Activated CD8-positive, alpha-beta T cell treated with anti-CD3 and anti-CD28 coated beads, Interleukin-2, amount 10 ng/mL, durations not matched to agents 7 days and 5 days (primary cell): Measurements from ENCODE around the gene RNF213. TPM values are rescaled to one million over a fixed set of nuclear protein-coding genes. Genes with fewer than 3 reads are reported as not detected.
A peak's percentile ranks its signal among the peaks of the same experiment; 100 is the strongest.
"Not testable (repeated sequence)": the region's sequence is repeated elsewhere in the genome, so short reads cannot be mapped to it uniquely, and the experiment has no call there.

Experiments
- ATAC-seq: fragments of 150-1000 bp; cut with Tn5 transposase; one replicate; pipeline ENCODE4 v1.10.0; 2021; ENCODE audit warnings: moderate library complexity
- CTCF ChIA-PET: fragments of 350-600 bp; sonication (Branson Sonifier 250); formaldehyde crosslinking; loops from one replicate; lab custom pipeline; 2021; ENCODE audit warnings: antibody characterized with exemption; lab: Charles Lee
- POLR2A ChIA-PET: fragments of 350-600 bp; sonication (Branson Sonifier 250); formaldehyde crosslinking; loops from one replicate; lab custom pipeline; 2021; ENCODE audit warnings: antibody characterized with exemption; lab: Charles Lee
- DNase-seq: peaks from one replicate; pipeline ENCODE4 v3.0.0-alpha.2; 2020
- H3K27ac Mint-ChIP-seq: one replicate; pipeline ENCODE4 v1.8.0; 2021; ENCODE audit warnings: mild to moderate bottlenecking, mixed read lengths
- H3K27me3 Mint-ChIP-seq: one replicate; pipeline ENCODE4 v1.8.0; 2021; ENCODE audit warnings: low read depth, mixed read lengths
- H3K36me3 Mint-ChIP-seq: one replicate; pipeline ENCODE4 v1.8.0; 2021; ENCODE audit warnings: low read depth, mixed read lengths
- H3K4me1 Mint-ChIP-seq: one replicate; pipeline ENCODE4 v1.8.0; 2021; ENCODE audit warnings: low read depth, mixed read lengths
- H3K4me3 Mint-ChIP-seq: one replicate; pipeline ENCODE4 v1.8.0; 2021; ENCODE audit warnings: mild to moderate bottlenecking, mixed read lengths
- H3K9me3 Mint-ChIP-seq: one replicate; pipeline ENCODE4 v1.8.0; 2022; ENCODE audit warnings: mixed read lengths; ENCODE audit not compliant: insufficient read depth
- total RNA-seq, 2 experiments: library from RNA; stranded (reverse); gene quantifications; one replicate each; pipeline ENCODE4 v1.2.3, GENCODE V29; 2021

RNF213 gene
- total RNA-seq, 2 experiments from 2014 or later, result 438 to 455 TPM

DNA sequence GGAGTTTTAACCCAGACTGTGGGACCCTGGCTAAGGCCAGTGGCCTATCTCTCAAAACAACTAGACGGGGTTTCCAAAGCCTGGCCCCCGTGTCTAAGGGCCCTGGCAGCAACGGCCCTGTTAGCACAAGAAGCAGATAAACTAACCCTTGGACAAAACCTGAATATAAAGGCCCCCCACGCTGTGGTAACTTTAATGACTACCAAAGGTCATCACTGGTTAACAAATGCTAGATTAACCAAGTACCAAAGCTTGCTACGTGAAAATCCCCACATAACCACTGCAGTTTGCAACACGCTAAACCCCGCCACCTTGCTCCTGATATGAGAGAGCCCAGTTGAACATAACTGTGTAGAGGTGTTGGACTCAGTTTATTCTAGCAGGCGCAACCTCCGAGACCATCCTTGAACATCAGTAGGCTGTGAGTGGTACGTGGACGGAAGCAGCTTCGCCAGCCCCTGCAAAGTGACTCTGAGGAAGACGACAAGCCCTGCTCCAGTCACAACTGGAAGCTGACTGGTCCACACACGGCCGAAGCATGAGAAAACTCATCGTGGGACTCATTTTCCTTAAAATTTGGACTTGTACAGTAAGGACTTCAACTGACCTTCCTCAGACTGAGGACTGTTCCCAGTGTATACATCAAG lies 149.9 kb downstream of the RNF213 start:
- POLR2A ChIA-PET, DNase-seq, CTCF ChIA-PET, H3K4me3 Mint-ChIP-seq, H3K27ac Mint-ChIP-seq, ATAC-seq, H3K4me1 Mint-ChIP-seq, H3K9me3 Mint-ChIP-seq, H3K36me3 Mint-ChIP-seq: not testable (repeated sequence)
- peaks cover 19% of the 10 kb centered on the region for H3K27me3 Mint-ChIP-seq

DNA sequence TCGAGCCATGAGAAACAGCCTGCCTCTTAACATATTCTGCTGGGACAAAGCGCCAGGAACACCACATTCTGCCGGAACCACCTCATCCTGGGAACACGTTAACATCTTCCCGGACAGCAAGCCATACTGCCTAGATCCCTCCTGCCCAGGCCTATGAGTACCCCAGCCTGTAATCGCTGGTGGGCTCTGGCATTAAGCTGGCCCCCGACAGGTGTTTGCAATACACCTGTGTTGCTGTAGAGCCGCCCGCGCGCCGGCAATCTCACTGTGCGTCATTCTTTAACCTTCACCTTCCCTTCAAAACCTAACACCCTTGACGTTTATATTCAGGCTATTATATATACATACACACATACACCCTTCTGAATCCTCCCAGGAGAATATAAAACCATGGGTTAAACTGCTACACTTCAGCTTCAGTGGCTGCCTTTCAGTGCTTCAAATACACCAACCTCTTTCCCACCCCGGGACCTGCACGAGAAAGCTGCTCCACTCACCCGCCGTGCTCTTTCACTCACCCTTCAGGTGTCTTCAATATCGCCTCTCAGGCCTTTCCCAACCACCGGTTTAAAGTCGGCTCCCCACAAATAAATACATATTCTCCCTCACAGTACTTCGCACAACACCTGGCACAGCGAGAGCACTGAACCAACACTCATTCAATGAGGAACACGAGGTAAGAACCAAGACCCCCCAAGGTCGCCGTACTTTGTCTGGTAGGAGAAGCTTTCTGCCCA lies 153.3 kb downstream of the RNF213 start:
- no peak for ATAC-seq
- no peak overlapping the region for H3K27ac Mint-ChIP-seq
- H3K9me3 Mint-ChIP-seq, result no peaks in the 10 kb centered on the region
- no peak for DNase-seq
- ChIA-PET POLR2A (no interaction called here), CTCF (interaction anchor here (0.6 to 1.2 kb wide), 2 partner anchors 13 to 825 kb away, joined by 3 to 4 read pairs; partner anchors contain the start of genes NDUFAF8 and TEPSIN)
- peaks cover 18% of the 10 kb centered on the region for H3K27me3 Mint-ChIP-seq
- H3K36me3 Mint-ChIP-seq, result peaks cover 2% of the 10 kb centered on the region
- peaks cover 23% of the 10 kb centered on the region for H3K4me1 Mint-ChIP-seq
- H3K4me3 Mint-ChIP-seq, result peak overlapping the region; percentile 86

DNA sequence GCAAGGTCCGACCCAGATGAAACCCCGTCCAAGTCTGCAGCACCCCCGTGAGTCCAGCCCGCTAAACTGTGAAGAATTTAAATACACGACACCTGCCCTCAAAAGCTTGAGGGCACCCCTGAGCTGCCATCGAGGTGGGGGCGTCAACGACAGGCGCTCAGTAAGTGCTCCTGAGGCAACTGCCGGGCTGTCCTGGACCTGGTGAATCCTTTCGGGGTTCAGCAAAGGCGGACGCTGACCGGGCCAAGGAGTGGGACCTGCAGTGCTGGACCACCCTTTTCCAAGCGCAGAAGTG lies 153.8 kb downstream of the RNF213 start:
- Mint-ChIP-seq H3K27ac (peak overlapping the region; percentile 78), H3K4me3 (peak overlapping the region; percentile 86)
- POLR2A ChIA-PET, result interaction anchor here (0.9 kb wide), 1 partner anchor 40 kb away, joined by 3 read pairs; no protein-coding TSS in a partner anchor

DNA sequence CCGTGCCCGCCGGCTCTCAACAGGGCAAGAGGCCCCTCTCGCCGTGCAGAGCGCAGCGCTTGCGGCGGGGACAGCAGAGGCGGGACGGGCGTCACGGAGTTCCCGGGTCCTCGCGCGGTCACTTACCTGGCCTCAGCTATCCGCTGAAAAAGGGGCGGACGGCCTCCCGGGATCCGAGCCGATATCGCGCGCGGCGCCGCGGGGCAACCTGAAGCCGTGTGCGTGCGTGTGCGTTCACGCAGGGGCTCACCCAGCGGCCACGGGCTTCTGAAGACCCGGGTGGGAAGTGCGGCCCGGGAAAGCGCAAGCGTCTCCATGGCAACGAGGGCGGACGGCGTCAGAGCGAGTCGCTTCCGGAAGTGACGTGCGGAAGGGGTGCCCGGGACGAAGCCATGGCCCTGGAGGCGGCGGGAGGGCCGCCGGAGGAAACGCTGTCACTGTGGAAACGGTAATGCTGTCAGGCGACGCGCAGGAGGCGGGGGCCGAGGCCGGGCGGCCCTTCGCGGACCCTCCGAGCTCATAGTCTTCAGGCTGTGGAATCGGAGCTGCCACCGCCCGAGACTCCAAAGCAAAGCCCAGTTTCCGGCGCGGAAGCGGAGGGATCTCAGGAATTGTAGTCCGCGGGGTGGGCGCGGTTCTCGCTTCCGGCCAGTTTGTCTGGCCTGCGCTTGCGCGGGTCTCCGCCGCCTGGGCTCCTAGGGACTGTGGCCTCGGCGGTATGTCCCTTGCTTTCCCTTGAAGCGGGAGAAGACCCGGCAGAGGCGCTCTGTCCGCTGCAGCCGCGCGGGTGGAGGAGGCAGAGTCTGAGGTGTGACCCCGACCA lies 154.4 kb downstream of the RNF213 start, which contains the start of gene ENDOV:
TSS of gene ENDOV (plus strand) at position 365 of the 823 bp plus-strand sequence. CDS start at position 393, 28 bp downstream.
- H3K36me3 Mint-ChIP-seq, result peaks cover 5% of the 10 kb centered on the region
- peaks cover 23% of the 10 kb centered on the region for H3K4me1 Mint-ChIP-seq
- POLR2A ChIA-PET, result interaction anchor here (0.9 kb wide), 1 partner anchor 40 kb away, joined by 3 read pairs; no protein-coding TSS in a partner anchor
- H3K9me3 Mint-ChIP-seq, result no peaks in the 10 kb centered on the region
- peak within 1 kb of the TSS; percentile 78 for H3K27ac Mint-ChIP-seq
- CTCF ChIA-PET, result interaction anchor here (0.9 to 2.9 kb wide), 6 partner anchors 10 to 161 kb away, joined by 3 to 7 read pairs (median 3); partner anchors contain the start of gene RPTOR
- peaks cover 15% of the 10 kb centered on the region for H3K27me3 Mint-ChIP-seq
- peak within 1 kb of the TSS; percentile 86 for H3K4me3 Mint-ChIP-seq
- DNase-seq, result peak; percentile 95
- ATAC-seq, result peak; percentile 89

More for the DNA sequence above, 153.8 kb downstream of the RNF213 start:
- CTCF ChIA-PET, result interaction anchor here (0.6 to 1.2 kb wide), 2 partner anchors 13 to 825 kb away, joined by 3 to 4 read pairs; partner anchors contain the start of genes NDUFAF8 and TEPSIN
- Mint-ChIP-seq H3K9me3 (no peaks in the 10 kb centered on the region), H3K4me1 (peaks cover 23% of the 10 kb centered on the region), H3K27me3 (peaks cover 15% of the 10 kb centered on the region), H3K36me3 (peaks cover 3% of the 10 kb centered on the region)
- DNase-seq (peak; percentile 29), ATAC-seq (no peak)

DNA sequence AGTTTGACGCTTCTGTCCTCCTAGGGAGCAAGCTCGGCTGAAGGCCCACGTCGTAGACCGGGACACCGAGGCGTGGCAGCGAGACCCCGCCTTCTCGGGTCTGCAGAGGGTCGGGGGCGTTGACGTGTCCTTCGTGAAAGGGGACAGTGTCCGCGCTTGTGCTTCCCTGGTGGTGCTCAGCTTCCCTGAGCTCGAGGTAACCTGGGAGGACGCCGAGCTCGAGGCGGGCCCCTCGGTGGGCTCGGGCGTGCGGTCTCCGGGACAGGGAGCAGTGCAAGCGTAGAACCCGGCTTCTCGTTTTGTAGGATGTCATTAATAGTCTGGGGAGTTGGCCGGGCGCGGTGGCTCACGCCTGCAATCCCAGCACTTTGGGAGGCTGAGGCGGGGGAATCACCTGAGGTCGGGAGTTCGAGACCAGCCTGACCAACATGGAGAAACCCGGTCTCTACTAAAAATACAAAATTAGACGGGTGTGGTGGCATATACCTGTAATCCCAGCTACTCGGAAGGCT lies 155.0 kb downstream of the RNF213 start:
- no peaks in the 10 kb centered on the region for H3K9me3 Mint-ChIP-seq
- DNase-seq (no peak), ATAC-seq (no peak)
- peaks cover 23% of the 10 kb centered on the region for H3K4me1 Mint-ChIP-seq
- CTCF ChIA-PET, result interaction anchor here (0.6 to 2.9 kb wide), 6 partner anchors 9 to 164 kb away, joined by 3 to 7 read pairs (median 3); partner anchors contain the start of gene RPTOR
- peak overlapping the region; percentile 78 for H3K27ac Mint-ChIP-seq
- POLR2A ChIA-PET, result no interaction called here
- H3K27me3 Mint-ChIP-seq, result peaks cover 15% of the 10 kb centered on the region
- H3K4me3 Mint-ChIP-seq, result peak overlapping the region; percentile 86
- peaks cover 5% of the 10 kb centered on the region for H3K36me3 Mint-ChIP-seq

DNA sequence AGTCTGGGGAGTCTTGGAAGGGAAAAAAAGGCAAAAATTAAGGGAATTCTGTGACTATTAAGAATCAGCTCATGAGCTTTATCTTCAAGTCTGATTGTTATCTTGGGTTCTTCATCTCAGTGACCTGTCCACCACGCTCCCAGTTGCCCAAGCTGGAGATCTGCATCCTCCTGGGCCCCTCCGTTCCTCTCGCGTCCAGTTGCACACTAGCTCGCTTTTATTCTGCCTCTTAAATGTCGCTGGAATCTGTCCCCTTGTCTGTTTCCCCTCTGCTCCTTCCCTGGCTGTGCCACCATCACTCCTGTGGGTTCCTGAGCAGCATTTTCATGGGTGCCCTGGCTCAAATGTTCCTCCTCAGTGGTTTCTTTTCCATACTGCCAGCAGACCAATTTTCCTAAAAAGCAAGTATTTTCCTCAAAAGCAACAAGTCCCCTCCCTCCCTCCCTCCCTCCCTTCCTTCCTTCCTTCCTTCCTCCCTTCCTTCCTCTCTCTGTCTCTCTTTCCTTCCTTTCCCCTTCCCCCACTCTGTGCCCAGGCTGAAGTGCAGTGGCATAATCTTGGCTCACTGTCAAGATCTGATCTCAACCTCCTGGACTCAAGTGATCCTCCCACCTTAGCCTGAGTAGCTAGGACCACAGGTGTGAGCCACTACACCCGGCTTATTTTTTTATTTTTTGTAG lies 155.7 kb downstream of the RNF213 start:
- ATAC-seq, result no peak
- H3K27me3 Mint-ChIP-seq, result peaks cover 15% of the 10 kb centered on the region
- H3K4me1 Mint-ChIP-seq, result peaks cover 23% of the 10 kb centered on the region
- POLR2A ChIA-PET, result no interaction called here
- CTCF ChIA-PET, result interaction anchor here (0.6 to 2.9 kb wide), 6 partner anchors 8 to 164 kb away, joined by 3 to 7 read pairs (median 3); partner anchors contain the start of gene RPTOR
- no peak for DNase-seq
- peaks cover 5% of the 10 kb centered on the region for H3K36me3 Mint-ChIP-seq
- H3K27ac Mint-ChIP-seq, result peak overlapping the region; percentile 69
- no peaks in the 10 kb centered on the region for H3K9me3 Mint-ChIP-seq
- peak overlapping the region; percentile 86 for H3K4me3 Mint-ChIP-seq

DNA sequence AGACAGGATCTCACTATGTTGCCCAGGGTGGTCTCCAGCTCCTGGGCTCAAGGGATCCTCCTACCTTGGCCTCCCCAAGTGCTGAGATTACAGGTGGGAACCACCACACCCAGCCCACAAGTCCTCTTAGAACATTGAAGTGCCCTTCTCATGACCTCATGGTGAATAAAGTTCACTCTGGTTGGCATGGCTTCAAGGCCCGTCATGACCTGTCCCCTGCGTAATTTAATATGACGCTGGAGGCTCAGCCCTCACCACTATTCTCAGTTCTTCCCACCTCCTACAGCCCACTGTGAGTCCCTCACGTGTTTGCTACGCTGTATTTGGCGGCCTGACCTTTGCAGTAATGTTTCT lies 156.3 kb downstream of the RNF213 start:
- Mint-ChIP-seq H3K4me1 (peaks cover 23% of the 10 kb centered on the region), H3K9me3 (no peaks in the 10 kb centered on the region), H3K36me3 (peaks cover 5% of the 10 kb centered on the region), H3K4me3 (peak overlapping the region; percentile 86), H3K27me3 (peaks cover 15% of the 10 kb centered on the region), H3K27ac (no peak overlapping the region)
- DNase-seq (no peak), ATAC-seq (no peak)
- ChIA-PET CTCF (interaction anchor here (2.9 kb wide), 1 partner anchor 10 kb away, joined by 7 read pairs; no protein-coding TSS in a partner anchor), POLR2A (no interaction called here)

DNA sequence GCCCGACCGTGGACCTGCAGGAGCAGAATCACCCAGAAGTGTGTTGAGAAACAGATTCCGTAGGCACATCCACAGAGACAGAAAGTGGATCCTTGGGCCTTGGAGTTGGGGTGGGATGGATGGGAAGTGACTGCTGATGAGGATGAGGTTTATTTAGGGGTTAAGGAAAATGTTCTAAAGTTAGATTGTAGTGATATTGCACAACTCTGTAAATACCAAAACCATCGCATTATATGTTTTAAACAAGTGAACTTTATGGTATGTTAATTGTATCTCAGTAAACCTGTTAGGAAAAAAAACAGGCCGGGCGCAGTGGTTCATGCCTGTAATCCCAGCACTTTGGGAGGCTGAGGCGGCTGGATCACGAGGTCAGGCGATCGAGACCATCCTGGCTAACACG lies 157.9 kb downstream of the RNF213 start:
- H3K36me3 Mint-ChIP-seq, result peaks cover 5% of the 10 kb centered on the region
- peaks cover 23% of the 10 kb centered on the region for H3K4me1 Mint-ChIP-seq
- ChIA-PET POLR2A (no interaction called here), CTCF (interaction anchor here (0.7 kb wide), 1 partner anchor 57 kb away, joined by 5 read pairs; no protein-coding TSS in a partner anchor)
- peaks cover 10% of the 10 kb centered on the region for H3K27me3 Mint-ChIP-seq
- no peak overlapping the region for H3K4me3 Mint-ChIP-seq
- no peak overlapping the region for H3K27ac Mint-ChIP-seq
- no peak for DNase-seq
- H3K9me3 Mint-ChIP-seq, result no peaks in the 10 kb centered on the region
- no peak for ATAC-seq

DNA sequence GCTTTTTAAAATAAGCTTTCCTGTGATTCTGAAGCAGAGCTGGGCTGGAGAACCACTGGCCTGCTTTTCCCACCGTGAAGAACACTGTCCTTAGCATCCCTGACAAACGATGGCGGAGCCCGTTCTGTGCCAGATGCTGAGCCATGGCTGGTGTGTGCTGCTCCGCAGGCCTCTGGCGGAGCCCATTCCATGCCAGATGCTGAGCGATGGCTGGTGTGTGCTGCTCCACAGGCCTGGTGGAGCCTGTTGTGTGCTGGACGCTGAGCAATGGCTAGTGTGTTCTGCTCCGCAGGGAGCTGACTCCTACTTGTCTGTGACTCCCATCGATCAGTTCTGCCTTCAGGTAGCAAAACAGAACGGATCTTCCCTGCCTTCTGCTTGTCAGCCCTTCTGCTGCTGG lies 158.6 kb downstream of the RNF213 start:
- no peak for DNase-seq
- Mint-ChIP-seq H3K27ac (no peak overlapping the region), H3K4me3 (no peak overlapping the region), H3K4me1 (peaks cover 28% of the 10 kb centered on the region), H3K9me3 (no peaks in the 10 kb centered on the region), H3K36me3 (peaks cover 5% of the 10 kb centered on the region), H3K27me3 (peaks cover 4% of the 10 kb centered on the region)
- ChIA-PET CTCF (interaction anchor here (0.7 kb wide), 1 partner anchor 56 kb away, joined by 5 read pairs; no protein-coding TSS in a partner anchor), POLR2A (no interaction called here)
- no peak for ATAC-seq

DNA sequence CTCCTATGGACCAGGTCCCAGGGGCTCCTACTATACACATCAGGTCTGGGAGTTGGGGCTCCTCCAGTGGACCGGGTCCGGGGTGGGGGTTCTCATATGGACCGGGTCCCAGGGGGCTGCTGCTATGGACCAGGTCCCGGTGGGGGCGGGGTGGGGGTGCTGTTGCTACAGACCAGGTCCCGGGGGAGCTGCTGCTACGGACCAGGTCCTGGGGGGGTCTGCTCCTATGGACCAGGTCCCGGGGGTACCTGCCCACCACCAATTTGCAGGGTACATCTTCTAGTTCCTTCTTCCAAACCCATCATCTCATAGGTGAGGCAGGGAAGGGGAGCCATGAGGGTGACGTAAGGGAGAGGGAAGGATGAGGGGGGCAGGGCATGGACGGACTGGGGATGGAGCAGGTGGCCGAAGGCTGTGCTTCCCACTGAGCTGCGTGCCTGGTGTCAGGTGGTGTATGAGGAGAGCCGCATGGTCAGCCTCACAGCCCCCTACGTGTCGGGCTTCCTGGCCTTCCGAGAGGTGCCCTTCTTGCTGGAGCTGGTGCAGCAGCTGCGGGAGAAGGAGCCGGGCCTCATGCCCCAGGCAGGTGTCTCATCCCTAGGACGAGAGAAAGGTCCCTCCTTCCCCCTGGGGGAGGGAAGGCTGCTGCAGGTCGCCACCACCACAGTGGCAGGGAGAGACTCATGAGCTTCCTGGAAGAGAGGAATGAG lies 160.9 kb downstream of the RNF213 start:
- DNase-seq (no peak), ATAC-seq (no peak)
- H3K4me1 Mint-ChIP-seq, result peaks cover 30% of the 10 kb centered on the region
- no peak overlapping the region for H3K27ac Mint-ChIP-seq
- H3K27me3 Mint-ChIP-seq, result no peaks in the 10 kb centered on the region
- H3K4me3 Mint-ChIP-seq, result no peak overlapping the region
- peaks cover 2% of the 10 kb centered on the region for H3K36me3 Mint-ChIP-seq
- POLR2A ChIA-PET, result interaction anchor here (0.6 kb wide), 1 partner anchor 469 kb away, joined by 3 read pairs; no protein-coding TSS in a partner anchor
- no peaks in the 10 kb centered on the region for H3K9me3 Mint-ChIP-seq
- CTCF ChIA-PET, result no interaction called here
